Stimulated activated CD4-positive, alpha-beta T cell treated with anti-CD3 and anti-CD28 coated beads, Interleukin-2, amount 100 ng/mL, for 48 hours (primary cell): ENCODE data around the gene GRK3.
A peak's percentile ranks its signal among the peaks of the same experiment; 100 is the strongest.

Experiments used
- DNase-seq, 2 donors: peaks; one replicate each; pipeline ENCODE4 v3.0.0-alpha.2; 2020

GRK3 gene

DNA sequence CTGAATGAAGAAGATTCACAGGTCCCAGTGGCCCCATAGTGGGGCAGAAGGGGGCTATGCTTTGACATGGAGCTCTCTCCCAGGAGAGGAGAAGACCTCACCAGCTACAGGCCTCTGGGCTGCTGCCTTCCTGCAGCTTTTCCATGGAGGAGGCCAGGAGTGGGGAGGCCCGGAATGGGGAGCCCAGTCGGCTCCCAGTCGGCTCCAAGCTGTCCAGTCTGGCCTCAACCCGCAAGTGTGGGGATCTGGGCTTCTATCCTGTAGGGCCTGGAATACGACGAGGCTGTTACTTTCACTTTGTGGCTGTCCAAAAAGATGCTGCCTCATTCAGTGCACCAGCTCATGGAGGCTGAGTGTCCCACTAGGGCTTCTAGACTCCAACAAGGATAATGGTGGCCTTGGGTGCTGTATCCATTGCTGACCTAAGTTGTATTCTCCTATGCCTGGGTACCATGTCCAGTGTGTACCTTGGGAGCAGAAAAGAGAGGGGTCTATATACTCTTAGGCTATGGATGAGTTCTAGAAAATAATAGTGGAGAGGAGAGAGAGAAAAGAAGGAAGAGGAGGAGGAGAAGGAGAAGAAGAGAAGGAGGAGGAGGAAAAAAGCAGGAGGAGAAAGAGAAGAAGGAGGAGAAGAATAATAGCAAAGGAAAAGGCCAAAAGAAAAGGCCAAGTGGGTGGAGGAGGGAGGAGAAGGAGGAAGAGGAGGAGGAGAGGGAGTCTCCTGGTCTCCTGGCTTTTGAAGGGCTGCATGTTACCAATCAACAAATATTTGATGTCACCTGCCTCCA lies 178.6 kb downstream of the GRK3 start:
- DNase-seq, result no peak

DNA sequence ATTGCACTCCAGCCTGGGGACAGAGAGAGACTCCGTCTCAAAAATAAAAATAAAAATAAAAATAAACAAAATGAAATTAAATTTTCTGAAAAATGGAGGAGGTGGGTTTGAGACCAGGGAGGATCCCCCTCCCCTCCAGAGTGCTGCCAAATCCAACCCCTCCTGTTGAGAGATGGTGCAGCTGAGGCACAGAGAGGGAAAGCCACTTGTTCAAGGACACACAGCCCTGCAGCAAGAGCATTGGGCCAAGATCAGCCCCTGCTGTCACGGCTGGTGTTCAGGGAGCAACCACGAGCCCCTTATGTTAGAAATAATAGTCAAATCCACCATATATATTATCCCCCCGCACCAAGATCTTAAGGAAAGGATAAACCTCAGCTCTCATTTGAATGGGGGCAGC lies 180.2 kb downstream of the GRK3 start:
- no peak for DNase-seq

DNA sequence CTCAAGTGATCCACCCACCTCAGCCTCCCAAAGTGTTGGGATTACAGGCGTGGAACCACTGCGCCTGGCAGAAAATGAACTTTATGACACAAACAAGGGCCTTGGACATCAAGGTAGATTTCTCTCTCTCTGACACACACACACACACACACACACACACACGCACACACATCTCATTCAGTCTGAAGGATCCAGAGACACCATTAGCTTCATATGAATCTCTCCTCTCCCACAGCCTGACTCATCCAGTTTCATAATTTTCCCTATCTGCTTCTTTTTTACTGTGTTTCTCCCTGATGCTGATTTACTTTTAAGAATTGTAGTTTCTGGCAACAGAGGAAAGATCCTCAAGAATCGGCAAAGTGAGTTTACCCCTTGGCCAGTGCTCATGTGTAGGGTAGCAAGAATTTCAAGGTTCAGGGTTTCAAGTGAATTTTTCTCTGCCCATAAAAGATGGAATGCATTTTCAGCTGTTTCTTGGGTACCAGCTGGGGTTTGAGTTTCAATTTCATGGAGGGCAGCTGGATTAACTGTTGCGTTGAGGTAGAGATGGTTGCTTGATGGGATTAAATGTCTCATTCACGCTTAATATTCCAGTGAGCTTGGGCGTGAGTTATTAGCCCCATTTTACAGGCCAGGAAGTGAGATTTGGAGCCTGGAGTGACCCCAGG lies 181.0 kb downstream of the GRK3 start:
- no peak for DNase-seq

DNA sequence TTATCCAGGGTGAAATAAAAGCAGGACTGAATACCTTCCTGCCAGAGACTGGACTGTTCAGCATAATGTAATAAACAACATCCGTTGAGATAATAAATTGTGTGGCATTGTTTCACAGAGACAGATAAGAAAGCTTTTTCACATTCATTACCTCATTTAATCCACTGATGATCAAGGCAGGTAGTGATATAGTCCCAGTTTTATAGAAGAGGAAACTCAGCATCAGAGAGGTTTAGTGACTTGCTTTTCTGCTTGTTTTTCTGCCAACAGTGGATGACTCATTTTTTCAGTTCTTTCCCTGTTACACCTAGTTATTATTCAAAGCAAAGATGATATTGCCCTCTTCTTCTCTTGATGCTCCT lies 181.5 kb downstream of the GRK3 start:
- no peak for DNase-seq

DNA sequence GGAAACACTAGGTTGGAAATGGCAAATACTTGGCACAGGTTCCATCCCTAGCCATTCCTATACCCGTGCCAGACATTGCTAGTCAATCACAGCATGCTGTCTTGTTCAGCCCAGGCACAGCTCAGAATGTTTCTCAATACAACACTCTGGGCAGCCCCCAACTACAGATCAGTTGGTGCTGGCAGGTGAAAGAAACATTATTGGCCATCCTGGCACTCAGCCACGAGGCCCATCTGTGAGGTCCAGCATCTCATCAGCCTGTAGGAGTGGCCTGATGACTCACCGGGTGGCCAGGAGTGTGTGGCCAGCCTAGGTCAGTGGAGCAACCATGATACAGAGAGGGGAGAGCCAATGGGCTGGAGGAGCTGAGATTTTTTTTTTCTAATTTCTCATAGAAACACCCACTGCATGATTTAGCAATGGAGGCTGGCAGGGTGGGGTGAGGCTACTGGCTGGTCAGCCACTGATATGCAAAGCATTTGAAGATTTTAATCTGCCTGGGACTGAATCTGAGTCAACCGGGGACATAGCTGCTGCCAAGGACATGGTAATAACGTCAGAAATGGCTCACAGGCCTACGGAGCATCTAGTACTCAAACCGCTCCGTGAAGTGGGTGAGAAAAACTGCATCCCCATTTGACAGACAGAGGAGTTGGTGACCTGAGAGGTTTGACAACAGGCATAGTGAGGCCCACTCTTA lies 182.9 kb downstream of the GRK3 start:
- DNase-seq, result no peak

DNA sequence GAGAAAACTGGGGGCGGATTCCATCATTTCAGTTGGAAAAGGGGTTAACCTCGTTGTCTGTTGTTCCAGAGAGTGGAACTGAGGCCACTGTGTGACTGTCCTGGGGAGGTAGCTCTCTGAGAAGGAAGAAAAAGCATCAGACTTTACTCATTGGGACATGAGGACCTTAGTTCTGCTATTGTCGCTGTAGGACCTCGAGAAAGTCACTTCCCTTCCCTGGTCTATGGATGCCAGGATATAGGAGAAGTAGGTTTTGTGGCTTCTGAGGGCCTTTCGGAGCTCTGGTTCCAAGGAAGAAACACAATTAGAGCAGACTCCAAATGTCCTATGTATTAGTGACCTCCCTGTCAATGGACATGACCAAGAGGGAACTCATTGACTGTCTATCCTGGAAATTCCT lies 183.7 kb downstream of the GRK3 start:
- no peak for DNase-seq

DNA sequence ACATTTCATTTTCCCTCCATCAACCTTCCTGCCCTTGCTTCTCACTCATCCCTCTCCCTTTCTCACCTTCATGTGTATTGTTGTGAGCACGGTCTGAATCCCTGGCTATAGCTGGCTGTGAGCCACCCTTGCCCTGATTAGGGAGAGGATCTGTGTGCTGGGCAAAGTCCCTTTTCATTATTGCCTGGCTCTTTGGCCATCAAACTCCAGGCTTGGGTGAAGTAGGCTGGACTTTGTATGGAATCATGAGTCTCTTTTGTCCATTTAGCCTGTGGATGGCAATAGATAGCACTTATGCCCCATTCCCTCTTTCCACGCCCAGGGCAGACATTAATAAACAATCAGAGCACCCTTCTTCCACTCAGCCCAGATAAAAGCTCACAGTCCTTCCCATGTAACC lies 184.2 kb downstream of the GRK3 start:
- no peak for DNase-seq

DNA sequence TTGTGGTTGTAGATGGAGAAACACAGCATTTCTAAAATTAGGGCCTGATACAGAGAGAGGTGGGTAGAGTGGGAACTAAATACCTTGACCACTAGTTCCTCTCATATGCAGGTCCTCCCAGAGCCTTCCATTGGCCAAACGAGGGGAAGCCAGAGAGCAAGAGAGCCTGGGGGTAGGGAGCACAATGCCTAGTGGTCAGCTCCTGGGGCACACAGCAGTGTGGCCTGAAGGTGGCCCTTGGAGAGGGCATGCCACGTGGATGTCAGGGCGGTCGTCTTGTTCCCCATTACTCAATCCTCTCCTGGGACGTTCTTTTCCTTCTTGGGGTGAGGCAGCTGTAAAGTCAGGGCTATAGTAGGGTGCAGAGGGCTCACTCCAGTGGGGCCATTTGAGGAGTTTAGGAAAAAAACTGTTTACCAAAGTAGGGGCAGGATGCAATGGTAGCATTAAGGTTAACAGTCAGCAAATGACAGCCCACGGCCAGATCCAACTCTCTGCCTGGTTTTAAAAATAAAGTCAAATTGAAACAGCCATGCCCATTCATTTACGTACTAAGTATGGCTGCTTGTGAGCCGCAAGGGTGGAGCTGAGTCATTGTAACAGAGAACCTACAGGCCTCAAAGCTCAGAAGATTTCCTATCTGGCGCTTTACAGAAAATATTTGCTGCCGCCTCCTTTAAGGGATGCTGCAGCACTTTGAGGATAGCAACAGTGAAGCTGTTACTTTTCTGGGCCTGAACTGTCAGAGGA lies 185.1 kb downstream of the GRK3 start:
- DNase-seq, result peak; percentile 16 to 25

DNA sequence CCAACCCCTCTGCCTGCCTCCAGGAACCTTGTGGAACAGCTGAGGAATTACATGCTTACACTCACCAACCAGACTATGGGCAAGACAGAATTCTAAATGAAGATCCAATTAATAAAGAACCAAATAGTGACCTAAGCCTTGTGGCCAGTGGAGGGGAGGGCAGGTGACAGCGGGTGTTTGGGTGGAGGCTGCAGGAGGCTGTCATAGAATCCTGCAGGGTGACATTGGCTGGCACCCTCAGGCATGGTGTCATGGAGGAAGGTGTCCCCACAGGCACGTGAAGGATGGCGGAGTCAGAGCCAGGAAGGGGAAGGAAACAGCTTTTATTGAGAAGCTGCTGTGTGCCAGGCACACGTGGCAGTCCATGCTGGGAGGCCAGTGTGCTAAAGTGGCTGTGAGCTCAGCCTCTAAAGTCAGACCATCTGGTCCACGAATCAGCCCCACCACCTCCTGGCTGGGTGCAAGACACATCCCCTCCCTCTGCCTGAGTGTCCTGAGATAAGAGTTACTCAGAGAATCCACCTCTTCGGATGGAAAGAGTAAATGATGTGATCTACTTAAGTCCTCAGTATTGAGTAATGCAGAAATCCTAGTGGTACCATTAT lies 186.2 kb downstream of the GRK3 start:
- DNase-seq, result no peak

DNA sequence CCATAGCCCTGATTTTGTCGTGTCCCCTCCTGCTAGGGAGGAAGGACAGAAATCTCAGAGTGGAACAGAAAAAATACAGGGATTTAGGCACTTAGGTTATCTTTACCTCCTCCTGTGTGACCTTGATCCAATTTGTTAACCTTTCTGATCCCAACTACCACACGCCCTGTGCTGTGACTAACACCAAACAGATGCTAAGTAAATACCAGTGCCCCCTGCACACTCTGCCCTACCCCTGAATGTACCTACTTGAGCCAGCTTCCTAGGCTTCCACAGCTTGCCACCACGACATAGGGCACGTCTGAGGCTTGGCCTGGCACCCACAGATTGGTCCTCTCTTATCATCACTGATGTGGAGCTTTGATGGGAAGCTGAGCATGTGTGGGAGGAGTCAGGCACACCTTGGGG lies 186.7 kb downstream of the GRK3 start:
- DNase-seq, result no peak

DNA sequence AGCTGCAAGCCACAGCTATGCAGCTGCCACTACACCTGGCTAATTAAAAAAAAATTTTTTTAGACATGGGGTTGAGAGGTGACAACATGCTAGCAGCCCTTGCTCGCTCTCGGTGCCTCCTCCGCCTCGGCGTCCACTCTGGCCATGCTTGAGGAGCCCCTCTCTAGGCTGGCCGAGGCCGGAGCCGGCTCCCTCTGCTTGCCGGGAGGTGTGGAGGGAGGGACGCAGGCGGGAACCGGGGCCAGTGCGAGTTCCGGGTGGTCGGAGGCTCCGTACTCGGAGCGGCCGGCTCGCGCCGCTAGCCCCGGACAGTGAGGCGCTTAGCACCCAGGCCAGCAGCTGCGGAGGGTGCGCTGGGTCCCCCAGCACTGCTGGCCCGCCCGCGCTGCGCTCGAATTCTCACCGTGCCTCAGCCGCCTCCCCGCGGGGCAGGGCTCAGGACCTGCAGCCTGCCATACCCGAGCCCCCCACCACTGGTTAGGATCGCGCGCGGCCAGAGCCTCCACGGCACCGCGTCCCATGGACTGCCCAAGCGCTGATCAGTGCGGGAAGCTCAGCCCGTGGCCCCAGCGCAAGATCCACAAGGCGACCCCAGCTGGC lies 188.2 kb downstream of the GRK3 start:
- DNase-seq, result no peak

DNA sequence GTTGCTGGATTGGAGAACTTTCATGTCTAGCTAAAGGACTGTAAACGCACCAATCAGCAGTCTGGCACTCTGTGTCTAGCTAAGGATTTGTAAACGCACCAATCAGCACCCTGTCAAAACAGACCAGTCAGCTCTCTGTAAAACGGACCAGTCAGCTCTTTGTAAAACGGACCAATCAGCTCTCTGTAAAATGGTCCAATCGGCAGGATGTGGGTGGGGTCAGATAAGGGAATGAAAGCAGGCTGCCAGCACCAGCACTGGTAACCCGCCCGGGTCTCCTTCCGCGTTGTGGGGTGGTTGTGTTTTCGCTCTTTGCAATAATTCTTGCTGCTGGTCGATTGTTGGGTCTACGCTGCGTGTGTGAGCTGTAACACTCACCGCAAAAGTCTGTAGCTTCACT lies 188.8 kb downstream of the GRK3 start:
- no peak for DNase-seq

DNA sequence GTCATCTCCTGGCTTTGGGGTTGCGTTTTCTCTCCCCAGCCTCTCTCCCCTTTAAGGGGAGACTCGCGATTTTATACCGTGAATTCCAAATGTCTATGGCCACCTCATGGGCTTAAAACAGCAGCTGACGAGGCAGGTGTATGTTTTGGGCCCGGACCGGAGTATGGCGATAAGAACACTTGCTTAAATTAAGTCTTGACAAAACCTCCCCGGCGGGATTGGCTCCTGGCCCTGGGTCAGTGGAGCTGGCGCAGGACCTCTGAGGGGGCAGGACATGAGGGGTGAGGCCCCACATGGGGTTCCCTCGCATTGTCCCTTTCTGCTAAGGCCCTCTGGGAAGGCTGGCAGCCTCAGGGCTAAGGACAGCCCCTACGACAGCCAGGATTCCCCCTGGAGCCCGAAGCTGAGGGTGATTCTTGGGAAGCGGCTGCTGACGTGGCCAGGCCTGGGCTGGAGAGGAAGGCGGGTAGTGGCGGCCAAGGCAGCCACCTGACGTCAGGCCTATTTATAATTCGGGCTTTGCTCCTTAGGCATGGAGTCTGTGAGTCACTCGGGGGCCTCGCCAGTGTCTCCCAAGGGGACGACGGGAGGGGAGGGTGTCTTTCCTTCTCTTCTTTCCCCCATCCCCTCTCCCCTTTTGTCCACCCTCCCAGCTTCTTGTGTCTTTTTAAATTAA lies 190.2 kb downstream of the GRK3 start:
- no peak for DNase-seq

DNA sequence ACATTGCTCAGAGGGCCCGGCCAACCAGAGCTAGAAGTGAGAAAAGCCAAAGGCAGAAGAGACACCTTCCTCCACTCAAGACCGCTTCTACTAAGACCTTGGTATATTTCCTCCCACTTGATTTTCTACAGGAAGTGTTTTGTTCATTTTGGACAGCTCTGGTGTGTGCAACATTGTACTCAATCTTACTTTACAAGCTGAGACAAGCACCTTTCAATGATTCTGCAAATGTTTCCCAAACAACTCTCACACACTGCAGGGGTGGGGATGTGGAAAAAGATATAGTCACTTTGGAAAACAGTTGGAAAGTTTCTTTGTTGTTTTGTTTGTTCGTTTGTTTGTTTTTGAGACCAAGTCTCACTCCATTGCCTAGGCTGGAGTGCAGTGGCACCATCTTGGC lies 193.2 kb downstream of the GRK3 start:
- DNase-seq, result no peak

DNA sequence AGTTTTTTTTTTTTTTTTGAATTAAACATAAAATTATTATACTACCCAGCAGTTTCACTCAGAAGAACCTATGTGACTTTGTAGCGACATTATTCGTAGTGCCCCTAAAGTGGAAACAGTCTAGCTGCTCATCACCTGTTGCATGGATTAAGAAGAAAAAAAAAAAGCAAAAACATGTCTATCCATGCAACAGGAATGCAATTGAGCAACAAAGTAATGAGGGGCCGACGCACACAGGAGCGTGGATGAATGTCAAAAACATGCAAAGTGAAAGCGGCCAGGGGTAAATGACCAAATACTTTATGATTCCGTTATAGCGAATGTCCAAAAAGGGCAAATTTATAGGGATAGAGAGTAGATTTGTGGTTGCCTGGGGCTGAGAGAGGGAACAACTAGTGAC lies 193.8 kb downstream of the GRK3 start:
- DNase-seq, result no peak

DNA sequence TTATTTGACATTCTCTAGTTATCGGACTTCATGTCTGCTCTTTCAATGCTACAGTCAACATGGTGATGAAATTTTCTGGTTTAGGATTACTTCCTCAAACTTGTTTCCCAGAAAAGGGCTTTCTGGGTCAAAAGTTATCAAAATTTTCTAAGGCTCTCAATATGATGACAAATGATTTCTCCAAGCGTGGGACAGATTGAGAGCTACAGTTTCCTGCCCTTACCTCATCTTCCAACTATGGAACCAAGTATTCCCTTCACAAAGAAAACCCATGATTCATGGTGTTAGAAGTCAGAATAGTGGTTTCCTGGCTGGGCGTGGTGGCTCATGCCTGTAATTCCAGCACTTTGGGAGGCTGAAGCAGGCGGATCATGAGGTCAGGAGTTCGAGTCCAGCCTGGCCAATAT lies 195.4 kb downstream of the GRK3 start:
- DNase-seq, result no peak

DNA sequence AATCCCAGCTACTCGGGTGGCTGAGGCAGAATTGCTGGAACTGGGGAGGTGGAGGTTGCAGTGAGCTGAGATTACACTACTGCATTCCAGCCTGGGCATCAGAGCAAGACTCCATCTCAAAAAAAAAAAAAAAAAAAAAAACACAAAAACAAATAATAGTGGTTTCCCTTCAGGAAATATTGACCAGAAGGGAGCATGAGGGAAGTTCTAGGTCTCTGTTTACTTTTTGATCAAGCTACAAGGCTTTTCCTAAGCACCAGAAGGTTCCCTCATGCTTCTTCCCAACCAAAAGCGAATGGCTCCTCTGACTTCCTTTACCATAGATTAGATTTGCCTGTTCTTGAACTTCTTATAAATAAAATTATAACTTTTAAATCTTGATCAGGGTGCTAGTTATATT lies 195.8 kb downstream of the GRK3 start:
- DNase-seq, result no peak

DNA sequence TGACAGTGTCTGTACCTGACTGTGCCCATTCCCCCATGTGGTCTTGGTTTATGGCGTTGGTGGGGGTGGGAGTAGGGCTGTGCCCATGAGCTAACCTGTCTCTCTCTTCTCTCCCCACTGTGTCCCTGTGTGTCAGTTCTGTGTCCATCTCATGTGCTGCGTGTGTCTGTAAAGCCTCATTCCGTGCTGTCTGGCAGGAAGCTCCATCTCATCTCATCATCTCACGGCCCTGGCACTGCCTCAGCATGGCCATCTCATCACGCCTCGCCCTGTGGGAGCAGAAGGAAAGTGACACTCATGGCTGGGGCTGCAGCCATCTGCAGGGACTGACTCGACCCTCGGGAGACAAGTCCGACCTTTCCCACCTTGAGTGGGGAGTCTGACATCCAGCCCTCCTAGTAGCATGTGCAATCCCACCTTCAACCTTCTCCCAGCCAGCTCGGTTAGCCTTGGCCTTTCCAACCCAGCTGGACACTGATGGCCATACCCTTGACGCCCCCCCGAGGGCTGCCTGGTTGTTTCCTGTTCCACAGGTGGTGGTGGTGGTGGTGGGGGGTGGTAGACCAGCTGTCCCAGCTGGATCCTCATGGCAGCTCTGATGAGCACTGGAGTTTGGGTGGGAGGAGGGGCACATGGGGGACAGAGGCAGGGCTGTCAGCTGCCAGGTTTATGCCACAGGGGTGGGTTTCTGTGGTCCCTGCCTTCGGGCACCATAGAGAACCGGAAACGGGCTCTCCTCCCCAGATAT lies 196.5 kb downstream of the GRK3 start:
- no peak for DNase-seq

DNA sequence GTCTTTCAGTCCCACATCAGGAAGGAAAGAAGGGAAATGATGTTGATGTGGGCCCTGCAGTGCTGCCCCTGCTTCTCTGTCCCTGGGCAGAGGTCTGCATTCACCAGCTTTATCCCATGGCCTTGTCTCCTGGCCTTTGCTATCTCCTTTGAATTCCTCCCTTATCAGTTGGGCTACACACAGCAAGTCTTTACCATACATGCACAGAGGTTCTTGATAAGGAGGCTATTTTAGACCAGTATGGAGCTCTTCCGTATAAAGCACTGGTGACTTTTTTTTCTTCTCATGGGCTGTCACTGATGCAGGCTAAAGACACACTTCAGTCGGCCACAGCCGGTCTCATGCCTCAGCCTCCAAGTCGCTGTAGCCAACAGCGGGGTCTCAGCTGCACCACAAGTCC lies 197.7 kb downstream of the GRK3 start:
- no peak for DNase-seq

DNA sequence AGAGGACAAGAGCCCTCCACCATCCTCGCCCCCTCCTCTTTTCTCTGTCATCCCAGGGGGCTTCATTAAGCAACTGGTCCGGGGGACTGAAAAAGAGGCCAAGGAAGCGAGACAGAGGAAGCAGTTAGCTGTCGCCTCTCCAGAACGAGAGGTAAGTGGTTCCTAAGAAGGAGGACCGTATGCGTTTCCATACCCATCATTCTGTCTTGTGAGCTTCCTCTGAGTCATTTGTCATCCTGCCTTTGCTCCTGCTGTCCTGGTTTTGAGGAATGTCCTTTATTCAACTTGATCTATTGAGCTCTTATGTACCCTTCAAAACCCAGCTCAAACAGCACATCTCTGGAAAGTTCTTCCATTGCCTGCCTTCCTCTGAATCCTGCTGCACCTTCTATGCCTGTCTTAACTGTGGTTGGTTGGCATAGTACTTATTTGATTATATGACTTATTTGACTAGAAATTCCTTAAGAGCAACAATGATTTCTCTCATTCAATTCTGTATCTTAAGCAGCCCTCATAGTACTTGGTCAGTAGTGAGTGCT lies 198.8 kb downstream of the GRK3 start:
- no peak for DNase-seq
